ENCODE results near the gene MSI2.
A peak's percentile ranks its signal among the peaks of the same experiment; 100 is the strongest.

MSI2 gene

DNA sequence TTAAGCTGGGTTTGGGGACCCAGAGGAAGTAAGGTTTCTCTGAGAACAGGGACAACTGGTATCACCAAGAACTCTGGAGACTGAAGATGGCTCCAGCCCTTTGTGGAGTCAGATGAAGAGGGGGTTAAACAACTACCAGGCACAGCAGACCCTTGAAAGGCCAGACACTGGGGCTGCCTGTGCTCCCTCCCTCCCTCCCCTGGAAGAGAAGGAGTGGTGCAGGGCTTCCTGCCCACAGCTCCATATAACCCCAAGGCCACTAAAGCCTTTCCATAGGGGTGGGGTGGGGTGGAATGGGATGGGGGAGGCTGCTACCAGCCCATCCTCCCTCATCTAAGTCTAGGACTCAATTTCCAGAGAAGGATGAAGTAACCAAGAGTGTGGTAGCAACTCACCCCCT, 422.1 kb downstream of the MSI2 start:
- DNase-seq, result peak; percentile 7

GRCh38 chr17:57679356-57679755, 423.0 kb downstream of the MSI2 start:
- peak; percentile 8 for DNase-seq

DNA sequence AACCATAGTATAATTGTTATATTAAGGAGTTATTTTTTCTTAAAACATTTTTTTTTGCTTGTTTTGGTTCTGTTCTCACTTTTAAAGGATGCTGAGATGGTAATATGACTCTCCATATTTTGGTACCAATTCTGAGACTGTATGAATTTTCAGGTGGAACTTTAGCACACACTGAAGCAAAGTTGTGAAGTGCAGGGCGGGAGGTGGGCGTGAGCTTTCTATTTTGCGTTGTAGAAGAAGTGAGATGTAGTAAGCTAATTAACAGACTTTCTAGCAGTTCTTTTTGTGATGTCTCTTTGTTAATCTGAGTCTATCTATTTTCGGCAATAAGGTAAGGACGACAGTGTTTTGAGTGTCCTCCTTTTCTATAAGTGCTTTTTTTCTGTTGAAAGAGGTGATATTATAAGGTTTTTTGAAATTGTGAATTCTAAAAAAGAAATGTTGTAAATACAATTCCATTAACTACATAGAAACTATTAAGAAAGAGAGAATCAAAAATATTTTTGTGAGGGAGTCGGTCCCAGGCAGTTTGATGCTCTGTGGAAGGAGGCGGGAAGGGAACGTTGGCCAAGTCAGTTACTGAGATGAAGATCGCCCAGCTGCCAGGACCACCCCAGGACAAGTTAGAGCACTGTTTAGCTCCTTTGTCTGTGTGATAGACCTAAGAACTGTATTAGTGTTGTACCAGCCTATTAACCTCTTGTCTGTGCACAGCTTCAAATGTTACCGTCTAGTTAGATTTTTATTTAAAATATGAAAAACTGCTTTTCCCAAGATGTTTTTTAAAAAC, 423.8 kb downstream of the MSI2 start:
- DNase-seq, result peak; percentile 15

DNA sequence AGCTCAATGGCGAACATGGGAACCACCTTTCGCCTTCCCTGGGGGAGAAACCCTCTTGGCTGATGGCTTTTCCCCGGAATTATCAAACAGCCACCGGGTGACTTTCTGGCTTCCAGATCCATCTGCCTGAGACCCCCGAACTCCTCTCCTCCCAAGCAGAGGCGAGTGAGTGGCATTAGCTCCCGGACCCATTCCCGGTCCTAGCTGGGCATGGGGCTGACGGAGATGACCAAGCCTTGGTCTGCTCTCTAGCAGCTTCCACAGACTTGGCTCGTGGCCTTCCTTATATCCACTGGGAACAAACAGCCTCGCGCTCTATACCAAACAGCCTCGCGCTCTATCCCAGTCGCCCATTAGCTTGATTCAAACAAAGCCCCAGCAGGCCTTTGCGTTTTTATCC, 426.4 kb downstream of the MSI2 start:
- peak; percentile 12 for DNase-seq

DNA sequence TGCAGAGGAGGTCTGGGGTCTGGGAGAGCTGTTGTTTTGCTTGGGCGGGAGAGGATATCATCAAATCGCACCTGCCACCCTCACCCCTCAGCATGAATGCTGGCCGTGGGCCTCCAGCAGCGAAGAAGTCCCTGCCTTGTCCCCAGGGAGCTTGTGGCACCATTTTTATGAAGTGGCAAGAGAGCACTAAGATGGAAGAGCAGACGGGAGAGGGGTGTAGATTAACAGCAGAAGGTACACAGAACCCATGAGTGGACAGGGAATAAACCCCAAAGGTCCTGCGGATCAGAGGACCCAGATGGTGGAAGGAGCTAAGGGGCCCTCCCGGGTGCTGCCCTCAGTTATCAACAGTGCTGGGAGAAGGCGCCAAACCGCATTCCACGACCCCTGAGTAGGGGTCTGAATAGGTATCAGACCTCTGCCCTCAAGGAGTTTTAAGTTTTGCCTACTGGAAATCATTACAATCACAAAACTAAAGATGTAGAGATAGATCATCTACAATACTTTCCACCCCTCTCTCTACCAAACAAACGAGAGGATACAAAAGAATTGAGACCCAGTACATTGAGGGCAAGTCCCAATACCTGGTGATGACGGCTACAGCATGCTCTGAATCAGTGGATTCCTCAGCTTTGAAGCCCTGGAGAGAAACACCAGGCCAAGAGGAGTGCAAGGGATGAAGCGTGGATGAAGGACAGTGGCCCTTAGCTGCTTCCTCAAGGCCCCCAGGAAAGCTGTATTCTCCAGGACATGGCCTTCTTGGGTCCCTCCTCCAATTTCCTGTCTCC, 428.6 kb downstream of the MSI2 start:
- DNase-seq, result no peak

DNA sequence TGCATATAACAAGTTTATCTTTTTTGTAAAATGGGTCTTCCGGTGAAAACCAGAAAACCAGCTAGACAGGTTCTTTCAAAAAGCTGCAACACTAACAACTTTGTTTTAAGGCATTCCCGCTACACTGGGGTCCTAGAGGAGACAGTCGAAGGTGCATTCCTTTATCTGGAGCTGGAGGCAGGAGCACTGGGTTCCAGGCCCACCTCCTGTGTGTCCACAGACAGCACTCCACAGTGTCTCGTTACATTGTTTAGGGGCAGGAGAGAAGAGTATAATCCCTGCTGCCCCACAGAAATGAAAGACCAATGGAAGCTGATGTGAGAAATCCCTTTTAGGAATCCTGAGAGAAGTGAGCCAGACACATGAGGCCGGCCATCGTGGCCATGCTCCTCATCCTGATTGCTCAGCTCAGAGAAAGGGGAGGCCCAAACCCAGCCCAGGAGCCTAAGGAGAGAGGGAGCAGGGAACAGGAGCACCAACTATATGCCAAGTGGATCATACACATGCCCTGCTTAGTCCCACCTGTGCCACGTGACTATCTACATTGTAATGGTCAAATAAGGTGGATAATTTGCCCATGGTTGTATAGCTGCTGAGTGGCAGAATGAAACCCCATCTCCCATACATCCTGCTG, 429.3 kb downstream of the MSI2 start:
- DNase-seq, result no peak

DNA sequence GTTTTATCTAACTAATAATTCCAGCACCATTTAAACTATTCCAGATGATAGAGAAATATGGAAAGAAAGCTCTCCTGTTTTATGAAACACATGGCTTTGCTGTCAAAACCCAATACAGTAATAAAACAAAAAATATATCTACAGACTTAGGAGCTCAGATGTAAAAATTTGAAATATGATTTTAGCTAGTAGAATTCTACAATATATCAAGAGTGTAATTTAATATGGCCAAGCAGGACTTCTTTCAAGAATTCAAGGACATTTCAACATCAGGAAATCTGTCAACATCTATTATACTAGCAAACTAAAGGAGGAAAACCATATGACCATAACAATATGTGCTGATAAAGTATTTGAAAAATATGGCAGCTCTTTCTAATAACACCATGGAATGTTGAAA, 431.3 kb downstream of the MSI2 start:
- no peak for DNase-seq

DNA sequence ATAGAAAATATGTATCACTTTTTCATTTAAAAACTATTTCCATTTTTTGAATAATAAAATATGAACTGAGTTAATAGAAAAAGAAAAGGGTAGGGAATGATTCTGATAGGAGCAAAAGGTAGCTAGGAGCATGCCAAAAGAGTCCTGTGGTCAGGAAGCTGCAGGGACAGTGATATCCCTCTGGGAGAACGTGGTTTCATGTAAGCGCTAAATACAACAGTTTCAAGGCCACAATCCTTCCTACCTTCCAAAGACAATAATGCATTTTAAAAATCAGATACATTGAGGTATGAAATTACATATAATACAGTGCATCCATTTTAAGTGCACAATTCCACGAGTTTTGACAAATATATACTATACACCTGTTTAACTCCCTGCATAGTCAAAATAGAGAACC, 432.9 kb downstream of the MSI2 start:
- no peak for DNase-seq

- no peak for DNase-seq
Measured at GRCh38 chr17:57691939-57692338, 435.6 kb downstream of the MSI2 start.

- no peak for DNase-seq
Measured at GRCh38 chr17:57692770-57693169, 436.4 kb downstream of the MSI2 start.

DNA sequence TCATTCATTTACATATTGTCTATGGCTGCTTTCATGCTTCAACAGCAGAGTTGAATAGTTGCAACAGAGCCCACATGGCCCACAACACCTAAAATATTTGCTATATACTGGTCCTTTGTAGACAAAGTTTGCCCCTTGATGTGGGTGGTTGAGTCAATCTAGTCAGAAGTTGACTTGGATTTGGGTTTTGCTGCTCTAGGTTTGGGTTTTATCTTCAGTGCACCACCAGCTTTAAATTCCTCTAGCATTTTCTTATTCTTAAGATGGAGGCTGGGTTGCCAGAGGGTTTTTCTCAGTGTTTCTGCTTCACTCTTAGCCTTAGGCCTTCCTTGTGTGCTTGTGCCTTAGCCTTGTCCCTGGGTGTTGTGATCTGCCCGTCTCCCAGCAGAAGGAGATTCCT, 437.7 kb downstream of the MSI2 start:
- no peak for DNase-seq

DNA sequence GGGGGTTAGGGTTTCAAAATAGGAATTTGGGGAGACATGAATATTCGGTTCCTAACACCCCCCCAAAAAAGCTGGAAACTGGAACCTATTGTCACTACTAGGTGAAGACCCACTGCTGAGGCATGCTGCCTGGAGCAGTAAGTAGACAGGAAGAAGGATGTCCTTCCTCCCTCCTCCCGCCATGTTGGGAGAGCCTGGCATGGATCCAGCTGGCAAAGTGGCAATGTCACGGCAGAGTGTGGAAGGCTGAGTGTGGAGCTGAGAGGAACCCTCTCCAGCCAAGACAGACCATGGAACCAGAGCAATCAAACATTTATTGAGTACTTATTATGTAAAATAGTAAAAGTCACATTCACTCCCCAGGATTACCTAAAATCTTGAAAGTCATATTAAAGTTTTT, 439.7 kb downstream of the MSI2 start:
- DNase-seq, result no peak

GRCh38 chr17:57697197-57697596, 440.9 kb downstream of the MSI2 start:
- no peak for DNase-seq

GRCh38 chr17:57697891-57698711, 441.8 kb downstream of the MSI2 start:
- DNase-seq, result no peak

GRCh38 chr17:57699751-57700219, 443.5 kb downstream of the MSI2 start:
- DNase-seq, result no peak

- DNase-seq, result no peak
Measured at GRCh38 chr17:57701124-57701523, 444.8 kb downstream of the MSI2 start.

GRCh38 chr17:57703273-57703672, 446.9 kb downstream of the MSI2 start:
- no peak for DNase-seq

DNA sequence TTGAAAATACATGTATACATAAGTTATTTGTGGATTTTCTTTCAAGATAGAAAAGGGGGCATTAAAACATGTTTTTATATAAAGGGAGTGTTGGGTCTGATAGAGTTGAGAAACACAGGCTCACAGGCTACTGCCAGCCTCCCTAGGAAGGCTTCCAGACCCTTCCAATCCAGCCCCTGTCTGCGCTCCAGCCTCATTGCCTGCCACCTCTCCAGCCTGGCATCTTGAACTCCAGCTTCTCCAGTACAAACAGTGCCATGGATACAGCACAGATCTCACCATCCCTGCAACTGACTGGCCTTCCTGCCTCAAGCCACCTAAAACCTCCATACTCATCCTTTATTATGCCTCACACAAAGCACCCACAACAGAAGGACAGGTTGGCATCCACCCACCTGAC, 448.1 kb downstream of the MSI2 start:
- DNase-seq, result no peak

DNA sequence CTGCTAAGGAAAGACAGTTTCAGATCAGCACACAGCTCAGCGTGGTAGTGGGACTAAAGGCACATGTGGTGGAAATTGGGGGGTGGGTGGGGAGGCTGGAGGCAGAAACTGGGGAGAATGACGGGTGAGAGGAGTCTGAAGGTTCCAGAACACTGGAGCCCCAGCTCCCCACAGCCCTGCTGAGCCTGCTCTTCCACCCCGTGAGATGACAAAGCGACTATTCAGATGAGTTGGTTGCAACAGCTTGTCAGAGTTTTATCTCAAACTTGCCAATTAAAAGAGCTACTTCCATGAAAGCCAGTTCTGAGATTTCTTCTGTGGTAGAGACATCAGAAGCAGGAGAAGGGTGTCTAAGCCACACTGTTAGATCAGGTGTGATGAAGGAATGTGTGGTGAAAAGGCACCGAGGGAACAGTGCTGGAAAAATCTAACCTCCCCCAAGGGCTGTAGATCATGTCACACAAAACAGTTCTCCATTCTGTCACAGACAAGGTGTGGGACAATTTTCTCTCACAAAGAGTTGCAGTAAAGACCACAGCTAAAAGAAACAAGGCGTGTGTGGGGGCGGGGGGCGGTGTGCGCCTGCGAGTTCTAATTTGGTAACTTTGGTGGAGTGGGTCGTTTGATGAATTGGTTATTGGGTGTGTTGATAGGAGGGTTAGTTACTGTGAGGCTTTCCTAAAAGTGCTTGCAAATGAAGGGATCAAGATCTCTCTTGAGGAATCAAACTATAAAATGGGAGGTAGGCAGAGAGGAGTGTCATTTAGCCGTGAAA, 449.8 kb downstream of the MSI2 start:
- DNase-seq, result no peak

DNA sequence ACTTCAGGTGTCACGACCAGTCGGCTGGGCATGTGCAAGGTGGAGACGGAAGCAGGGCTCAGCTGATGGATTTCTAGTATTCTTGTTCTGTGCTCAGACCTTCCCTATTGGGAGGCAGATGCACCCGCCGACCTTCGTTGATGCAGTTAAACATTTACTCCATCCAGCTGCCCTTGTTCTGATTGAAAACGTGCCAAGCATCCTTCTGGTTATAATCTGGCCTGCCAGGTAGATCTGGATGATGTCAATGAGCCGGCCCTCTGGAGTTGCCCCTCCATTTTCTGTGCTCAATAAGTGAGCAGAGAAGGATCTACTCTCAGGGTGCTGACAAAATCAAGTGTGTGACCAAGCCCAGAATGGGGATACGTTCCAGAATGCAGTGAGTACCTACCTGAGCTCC, 450.4 kb downstream of the MSI2 start:
- DNase-seq, result no peak

DNA sequence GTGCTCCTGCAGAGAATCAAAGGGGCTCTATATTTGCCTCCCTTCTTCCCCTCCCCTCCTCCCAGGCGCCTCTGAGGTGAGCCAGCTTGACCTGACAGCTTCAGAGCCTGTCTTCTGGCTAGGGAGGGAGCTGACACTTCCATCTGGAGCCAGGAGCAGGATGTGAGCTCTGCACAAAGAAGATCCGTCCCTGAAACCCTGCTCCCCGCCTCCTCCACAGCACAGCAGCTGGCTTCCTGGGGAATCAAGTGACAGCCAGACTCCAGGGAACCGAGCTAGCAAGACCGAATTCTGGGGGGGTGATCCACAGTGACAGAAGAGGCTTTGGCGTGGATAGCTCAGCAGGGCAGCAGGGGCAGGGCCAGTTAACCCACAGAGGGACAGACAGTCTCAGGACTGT, 451.6 kb downstream of the MSI2 start:
- DNase-seq, result no peak

DNA sequence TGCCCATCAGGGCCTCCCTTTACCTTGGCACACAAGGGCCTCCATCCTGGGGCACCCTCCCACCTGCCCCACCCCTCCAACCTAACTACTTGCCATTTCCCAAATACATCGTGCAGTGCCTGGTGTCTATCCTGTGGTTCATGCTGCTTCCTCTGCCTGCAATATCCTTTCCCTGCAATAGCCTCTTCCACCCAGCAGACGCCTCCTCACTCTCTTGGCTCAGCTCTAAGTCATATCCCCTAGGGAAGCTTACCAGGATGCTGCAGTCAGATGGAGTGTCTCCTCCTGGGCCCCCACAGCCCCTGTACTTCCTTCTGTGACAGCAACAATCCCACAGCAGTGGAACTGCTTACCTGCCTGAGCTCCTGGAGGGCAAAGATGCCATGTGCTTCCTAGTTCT, 452.1 kb downstream of the MSI2 start:
- no peak for DNase-seq
